Muscle layer of duodenum (tissue), 2 donors: Measurements from ENCODE around the gene FRG2.
"Not testable (repeated sequence)": the region's sequence is repeated elsewhere in the genome, so short reads cannot be mapped to it uniquely, and the experiment has no call there.

Source experiments
- H3K27ac ChIP-seq: one replicate; pipeline ENCODE4 v1.7.0; 2013; ENCODE audit warnings: mild to moderate bottlenecking, low read length
- H3K27me3 ChIP-seq: one replicate; pipeline ENCODE4 v1.7.0; 2013; ENCODE audit warnings: low read depth, mild to moderate bottlenecking, control low read depth, low read length
- H3K36me3 ChIP-seq, 2 donors: one replicate each; pipeline ENCODE4 v1.7.0; 2013; ENCODE audit warnings: low read length in 2 of 2, control low read depth in 1 of 2, mild to moderate bottlenecking in 1 of 2; ENCODE audit not compliant: insufficient read depth in 2 of 2, control insufficient read depth in 1 of 2
- H3K4me1 ChIP-seq, 2 donors: one replicate each; pipeline ENCODE4 v1.7.0; 2013; ENCODE audit warnings: low read length in 2 of 2, mild to moderate bottlenecking in 2 of 2, control low read depth in 1 of 2, moderate library complexity in 1 of 2; ENCODE audit not compliant: insufficient read depth in 2 of 2, control insufficient read depth in 1 of 2
- H3K4me3 ChIP-seq, 2 donors: one replicate each; pipeline ENCODE4 v1.7.0; 2013; ENCODE audit warnings: low read length in 2 of 2, low read depth in 1 of 2, mild to moderate bottlenecking in 1 of 2
- H3K9me3 ChIP-seq, 2 donors: one replicate each; pipeline ENCODE4 v1.7.0; 2013; ENCODE audit warnings: low read length in 2 of 2, control low read depth in 1 of 2, mild to moderate bottlenecking in 1 of 2; ENCODE audit not compliant: control insufficient read depth in 1 of 2
- donor health status: healthy.

The FRG2 gene

GRCh38 chr4:190027156-190027555 lies at the start of gene FRG2:
TSS of gene FRG2 (minus strand) at chr4:190027256. CDS start at chr4:190027204, 52 bp downstream.
- H3K9me3 ChIP-seq, H3K4me1 ChIP-seq, H3K4me3 ChIP-seq, H3K27ac ChIP-seq, H3K27me3 ChIP-seq, H3K36me3 ChIP-seq: not testable (repeated sequence)

GRCh38 chr4:190068351-190068750 lies 41.3 kb upstream of the FRG2 start:
- not testable (repeated sequence) for H3K9me3 ChIP-seq, H3K4me3 ChIP-seq, H3K27ac ChIP-seq, H3K36me3 ChIP-seq, H3K27me3 ChIP-seq, H3K4me1 ChIP-seq

- not testable (repeated sequence) for H3K27me3 ChIP-seq, H3K4me3 ChIP-seq, H3K27ac ChIP-seq, H3K4me1 ChIP-seq, H3K9me3 ChIP-seq, H3K36me3 ChIP-seq
These were observed 37.7 kb upstream of the FRG2 start for GRCh38 chr4:190064805-190065204.

GRCh38 chr4:190064342-190064741 lies 37.3 kb upstream of the FRG2 start, which contains the start of gene DBET:
TSS of gene DBET (plus strand) at chr4:190064502.
- H3K27ac ChIP-seq, H3K9me3 ChIP-seq, H3K4me1 ChIP-seq, H3K27me3 ChIP-seq, H3K36me3 ChIP-seq, H3K4me3 ChIP-seq: not testable (repeated sequence)

GRCh38 chr4:190058997-190059396 lies 31.9 kb upstream of the FRG2 start:
- not testable (repeated sequence) for H3K4me1 ChIP-seq, H3K4me3 ChIP-seq, H3K9me3 ChIP-seq, H3K36me3 ChIP-seq, H3K27me3 ChIP-seq, H3K27ac ChIP-seq

- H3K27ac ChIP-seq, H3K4me1 ChIP-seq, H3K27me3 ChIP-seq, H3K36me3 ChIP-seq, H3K9me3 ChIP-seq, H3K4me3 ChIP-seq: not testable (repeated sequence)
These were observed 22.6 kb upstream of the FRG2 start for GRCh38 chr4:190049378-190050239.

- not testable (repeated sequence) for H3K27me3 ChIP-seq, H3K36me3 ChIP-seq, H3K4me1 ChIP-seq, H3K4me3 ChIP-seq, H3K27ac ChIP-seq, H3K9me3 ChIP-seq
These were observed 20.6 kb upstream of the FRG2 start for GRCh38 chr4:190047627-190048026.

GRCh38 chr4:190040873-190041272 lies 13.8 kb upstream of the FRG2 start:
- H3K27me3 ChIP-seq, H3K4me3 ChIP-seq, H3K9me3 ChIP-seq: not testable (repeated sequence)

GRCh38 chr4:190037704-190038388 lies 10.8 kb upstream of the FRG2 start:
- H3K4me3 ChIP-seq, H3K27ac ChIP-seq, H3K9me3 ChIP-seq, H3K27me3 ChIP-seq, H3K4me1 ChIP-seq, H3K36me3 ChIP-seq: not testable (repeated sequence)

More at GRCh38 chr4:190040873-190041272, 13.8 kb upstream of the FRG2 start:
- H3K27ac ChIP-seq, H3K4me1 ChIP-seq, H3K36me3 ChIP-seq: not testable (repeated sequence)

- H3K36me3 ChIP-seq, H3K9me3 ChIP-seq, H3K27me3 ChIP-seq: not testable (repeated sequence)
These were observed 4.2 kb upstream of the FRG2 start for GRCh38 chr4:190031264-190031663.

GRCh38 chr4:190022614-190023281 lies 4.3 kb downstream of the FRG2 start:
- peaks cover 0 to 29% of the 10 kb centered on the region in 2 donors for H3K4me1 ChIP-seq
- H3K27ac ChIP-seq, H3K9me3 ChIP-seq, H3K36me3 ChIP-seq: not testable (repeated sequence)
- peaks cover 19% of the 10 kb centered on the region for H3K27me3 ChIP-seq
- peak overlapping the region in 1 of 2 donors; percentile 21 for H3K4me3 ChIP-seq

More at GRCh38 chr4:190031264-190031663, 4.2 kb upstream of the FRG2 start:
- not testable (repeated sequence) for H3K4me3 ChIP-seq, H3K4me1 ChIP-seq, H3K27ac ChIP-seq
